OCI-M1 (cell line): ENCODE data around the gene SERP2.
"Not testable (repeated sequence)": the region's sequence is repeated elsewhere in the genome, so short reads cannot be mapped to it uniquely, and the experiment has no call there.

ENCODE experiments used
- DNase-seq: peaks from one replicate; lab custom pipeline; 2025; lab: John Stamatoyannopoulos, UW

The SERP2 gene

DNA sequence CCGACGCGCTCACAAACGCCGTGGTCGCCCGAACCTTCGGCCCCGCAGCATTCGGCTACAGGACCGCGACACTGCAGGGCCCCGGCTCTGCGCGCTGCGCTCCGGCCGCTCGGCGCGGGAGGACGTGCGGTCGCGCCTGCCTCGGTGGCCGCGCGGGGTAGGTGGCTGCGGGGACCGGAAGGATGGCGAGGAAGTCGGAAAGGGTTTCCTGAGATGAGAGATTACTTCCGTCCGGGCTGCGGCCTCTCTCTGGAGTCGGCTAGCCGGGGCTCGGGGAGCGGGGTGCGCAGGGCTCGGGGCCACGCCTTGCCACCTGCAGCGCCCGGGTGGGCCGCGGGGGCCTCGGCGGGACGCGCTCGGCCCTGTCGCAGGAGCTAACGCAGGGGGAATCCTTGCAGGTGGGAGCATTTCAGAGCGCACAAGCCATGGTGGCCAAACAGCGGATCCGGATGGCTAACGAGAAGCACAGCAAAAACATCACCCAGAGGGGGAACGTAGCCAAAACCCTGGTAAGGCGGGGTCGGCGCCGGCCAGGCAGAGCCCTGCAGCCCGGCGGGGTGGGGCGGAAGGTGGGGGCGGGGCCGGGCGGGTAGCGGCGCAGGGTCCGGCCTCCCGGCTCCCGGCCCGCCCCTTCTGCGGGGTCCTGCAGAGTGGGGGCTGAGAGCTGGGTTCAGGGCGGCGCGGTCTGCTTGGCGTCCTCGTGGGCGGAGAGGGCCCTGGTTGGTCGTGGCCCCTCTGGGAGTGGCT, at the start of gene SERP2:
SERP2 (plus strand) TSS at position 224 of the 747 bp plus-strand sequence; CDS start at position 426, 202 bp downstream.
- DNase-seq = no peak

DNA sequence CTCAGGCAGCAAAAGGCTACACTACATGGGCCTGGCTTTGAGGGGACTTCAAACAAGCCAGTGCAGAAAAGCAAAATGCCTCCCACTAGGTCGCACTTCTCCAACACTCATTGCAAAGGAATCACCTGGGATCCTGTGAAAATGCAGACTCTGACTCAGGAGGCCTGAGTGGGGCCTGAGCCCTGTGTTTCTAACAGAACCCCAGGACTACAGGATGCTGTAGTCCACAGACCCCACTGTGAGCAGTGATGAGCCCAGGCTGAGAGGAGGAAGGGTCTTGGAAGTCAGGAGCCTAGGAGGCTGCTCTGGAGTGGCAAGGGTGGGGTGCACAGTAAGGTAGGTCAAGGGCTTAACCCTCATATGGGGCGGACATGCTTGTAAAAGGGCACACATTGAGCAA, 46.7 kb upstream of the SERP2 start:
- DNase-seq = no peak

DNA sequence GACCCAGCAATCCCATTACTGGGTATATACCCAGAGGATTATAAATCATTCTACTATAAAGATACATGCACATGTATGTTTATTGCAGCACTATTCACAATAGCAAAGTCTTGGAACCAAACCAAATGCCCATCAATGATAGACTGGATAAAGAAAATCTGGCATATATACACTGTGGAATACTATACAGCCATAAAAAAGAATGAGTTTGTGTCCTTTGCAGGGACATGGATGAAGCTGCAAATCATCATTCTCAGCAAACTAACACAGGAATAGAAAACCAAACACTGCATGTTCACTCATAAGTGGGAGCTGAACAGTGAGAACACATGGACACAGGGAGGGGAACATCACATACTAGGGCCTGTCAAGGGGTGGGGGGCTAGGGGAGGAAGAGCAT, 44.6 kb upstream of the SERP2 start:
- not testable (repeated sequence) for DNase-seq

DNA sequence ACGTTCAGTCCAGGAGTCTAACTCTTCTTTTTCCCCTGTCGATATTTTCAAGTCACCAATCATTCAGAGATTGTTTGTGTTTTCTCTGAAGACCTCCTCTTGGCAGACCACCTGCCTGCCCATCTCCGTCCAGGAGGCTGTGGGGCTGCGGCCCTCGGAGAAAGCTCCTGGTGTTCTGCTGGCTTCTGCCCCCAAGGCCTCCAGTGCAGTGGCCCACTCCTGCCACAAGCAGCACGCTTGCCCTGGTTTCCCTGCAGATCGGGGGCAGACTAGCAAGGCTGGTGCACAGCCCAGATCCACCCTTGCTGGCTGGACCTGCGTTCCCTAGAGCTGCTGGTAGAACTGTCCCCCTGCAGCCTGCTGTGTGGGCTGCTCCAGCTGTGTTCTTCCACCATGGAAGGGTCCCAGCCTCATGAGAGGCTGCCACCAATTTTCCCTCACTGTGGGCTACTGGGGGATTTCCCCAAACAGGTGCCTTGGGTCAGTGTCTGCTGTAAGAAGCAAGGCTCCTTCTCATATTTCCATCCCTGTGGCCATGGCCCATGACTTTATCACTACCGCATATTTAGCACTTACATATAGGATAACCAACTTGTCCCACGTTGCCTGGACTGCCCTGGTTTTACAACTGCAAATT, 43.6 kb upstream of the SERP2 start:
- no peak for DNase-seq

DNA sequence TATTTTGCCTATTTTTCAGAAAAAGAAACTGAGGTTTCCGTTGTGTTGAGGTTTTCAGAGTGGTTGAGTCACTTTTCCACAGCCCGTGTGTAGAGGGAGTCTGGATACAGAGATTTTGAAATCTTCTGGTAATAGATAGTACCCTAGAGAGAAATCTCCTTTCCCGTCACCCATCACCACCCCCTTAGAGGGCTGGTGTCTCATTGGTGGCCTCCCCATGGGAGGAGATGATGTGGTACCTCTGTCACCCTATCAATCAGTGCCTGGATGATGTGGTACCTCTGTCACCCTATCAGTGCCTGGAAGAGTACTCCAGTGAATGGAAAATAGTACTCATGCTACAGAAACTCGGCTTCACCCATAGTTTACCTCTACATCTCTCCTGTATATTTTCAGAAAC, 42.2 kb upstream of the SERP2 start:
- DNase-seq = peak; percentile 44

DNA sequence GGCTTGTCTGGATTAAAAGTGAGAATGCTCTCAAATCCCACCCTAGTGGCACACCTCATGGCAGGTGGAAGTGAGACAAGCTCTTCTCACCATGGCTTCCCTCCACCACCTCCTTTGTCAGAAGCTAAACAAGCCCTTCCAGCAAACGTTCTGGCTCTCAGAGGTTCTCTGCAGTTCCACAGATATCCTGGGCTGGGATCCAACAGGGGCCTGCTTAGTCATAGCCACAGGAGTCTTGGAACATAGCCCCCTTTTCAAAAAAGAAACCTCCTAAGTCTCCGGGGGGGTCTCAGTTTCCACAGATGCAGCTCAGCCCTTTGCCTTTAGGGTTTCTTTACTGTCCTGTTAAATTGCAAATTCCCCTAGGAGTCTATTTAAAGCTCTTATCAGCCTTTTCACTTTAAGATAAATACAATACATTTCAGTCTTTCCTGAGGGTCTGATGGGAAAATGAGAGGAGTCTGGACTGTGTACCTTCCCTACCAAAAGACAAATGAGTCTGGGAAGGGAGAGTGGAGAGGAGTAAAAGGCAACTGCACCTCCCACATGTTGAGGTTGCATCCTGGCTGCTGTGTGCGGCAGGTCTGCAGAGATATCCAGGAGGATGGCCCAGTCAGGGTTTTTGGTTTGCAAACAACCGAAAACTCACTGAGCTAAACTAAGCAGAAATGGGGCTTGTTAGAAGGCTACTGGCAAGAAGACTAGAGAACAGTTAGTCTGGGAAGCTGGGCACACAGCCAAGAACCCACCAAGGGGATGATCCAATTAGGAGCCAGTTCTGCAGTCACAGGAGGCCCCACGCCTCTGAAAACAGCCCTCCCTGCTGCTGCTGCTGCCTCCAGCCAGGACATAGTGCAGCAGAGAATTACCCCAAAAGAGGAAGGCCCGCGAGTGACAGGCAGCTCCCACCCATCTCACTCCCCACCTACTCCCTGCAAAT, 41.4 kb upstream of the SERP2 start:
- DNase-seq = peak; percentile 74

DNA sequence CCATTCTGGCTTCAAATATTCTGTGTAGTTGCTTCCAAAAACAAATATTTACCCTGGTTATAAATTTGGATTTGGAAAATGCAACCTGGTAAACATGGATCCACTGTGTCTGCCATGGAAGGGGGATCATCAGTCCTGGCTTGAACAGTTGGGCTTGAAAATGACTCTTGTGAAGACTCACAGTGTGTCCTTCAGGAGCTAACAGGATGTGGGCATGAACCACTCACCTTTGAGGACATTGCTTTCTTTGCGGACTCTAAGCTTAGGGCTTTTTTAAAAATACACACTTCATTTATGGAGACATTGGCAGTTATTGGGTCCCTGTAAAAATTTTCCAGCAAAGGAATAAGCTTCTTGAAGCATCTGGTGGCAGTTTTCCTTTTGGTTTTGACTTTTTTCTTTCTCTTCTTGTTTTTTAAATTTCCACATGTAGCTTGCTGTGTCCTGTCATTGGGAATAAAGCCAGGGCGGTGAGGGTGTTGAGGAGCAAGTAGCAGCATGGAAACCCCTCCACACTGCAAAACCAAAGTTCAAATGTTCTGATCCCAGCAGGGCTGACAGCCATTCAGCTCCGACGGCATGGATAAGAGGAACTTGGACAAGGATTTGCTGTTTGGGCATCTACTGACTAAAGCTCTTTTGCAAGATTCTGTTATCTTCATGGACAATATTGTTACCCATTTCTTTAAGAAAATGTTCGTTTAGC, 39.5 kb upstream of the SERP2 start:
- no peak for DNase-seq

DNA sequence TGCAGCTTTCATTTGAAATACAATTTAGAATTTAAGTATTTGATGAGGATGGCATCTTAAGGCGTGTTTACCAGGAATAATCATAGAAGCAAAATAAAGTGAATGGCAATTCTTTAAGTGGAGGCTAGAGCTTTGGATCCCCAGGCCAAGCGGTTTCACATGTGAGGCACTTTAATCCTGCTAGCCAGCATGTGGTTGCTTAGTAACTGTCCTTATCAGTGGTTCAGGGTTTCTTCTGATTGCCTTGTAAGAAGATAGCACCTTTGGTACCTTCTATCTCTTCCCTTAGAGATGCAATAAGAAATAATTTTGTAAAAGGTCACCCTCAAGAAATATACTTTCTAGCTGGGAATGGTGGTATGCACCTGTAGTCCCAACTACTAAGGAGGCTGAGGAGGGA, 38.9 kb upstream of the SERP2 start:
- DNase-seq = peak; percentile 71

DNA sequence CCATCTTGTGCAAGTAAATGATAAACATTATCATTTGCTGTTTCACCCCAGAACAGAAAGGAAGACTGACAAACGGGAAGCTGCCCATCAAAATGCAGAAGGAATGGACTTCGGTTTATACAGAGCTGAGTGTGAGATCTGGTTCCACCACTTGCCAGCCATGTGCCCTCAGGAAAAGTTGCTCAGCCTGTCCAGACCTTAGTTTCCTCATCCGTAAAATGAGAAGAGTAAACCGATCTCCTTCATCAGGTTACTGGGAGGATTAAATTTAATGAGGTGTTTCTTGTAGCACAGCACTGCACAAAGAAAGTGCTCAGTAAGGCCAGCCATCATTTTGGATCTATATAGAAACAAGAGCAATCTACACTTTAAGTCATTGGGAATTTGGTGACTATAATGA, 36.7 kb upstream of the SERP2 start:
- DNase-seq = peak; percentile 15

DNA sequence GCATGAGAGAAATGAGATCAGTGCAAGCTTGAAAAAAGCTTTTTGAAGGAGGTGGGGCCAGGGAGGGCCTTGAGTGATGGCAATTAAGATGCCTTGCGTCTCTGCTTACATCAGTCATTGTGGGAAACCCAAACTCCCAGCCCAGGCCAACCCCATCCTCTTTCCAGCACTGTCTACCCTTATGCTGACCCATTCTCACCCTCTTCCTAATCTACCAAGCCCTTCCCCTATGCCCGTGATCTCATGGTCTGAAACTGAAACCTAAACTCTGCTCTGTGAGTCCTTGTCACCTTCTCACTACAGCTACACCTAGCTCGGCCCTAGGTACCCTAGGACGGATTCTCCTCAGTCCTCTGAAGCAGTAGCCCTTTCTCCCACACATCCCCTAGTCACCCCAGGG, 36.0 kb upstream of the SERP2 start:
- DNase-seq = no peak

DNA sequence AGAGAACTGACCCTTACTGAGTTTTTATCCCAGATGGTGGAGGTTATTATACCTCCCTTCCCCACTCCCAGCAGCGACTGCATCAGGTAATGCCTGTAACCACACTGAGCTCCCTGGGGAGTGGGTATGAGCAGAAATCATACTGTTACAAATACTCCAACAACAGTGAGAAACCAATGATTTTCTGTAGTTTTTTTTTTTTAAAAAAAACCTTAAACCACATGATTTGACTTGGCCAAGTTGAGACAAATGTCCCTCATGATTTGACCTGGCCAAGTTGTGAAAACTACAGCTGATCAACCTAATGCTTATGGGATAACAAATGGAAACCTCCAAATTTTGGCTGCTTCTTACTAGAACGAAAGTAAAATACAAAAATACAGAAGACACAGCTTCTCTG, 33.1 kb upstream of the SERP2 start:
- DNase-seq = no peak

DNA sequence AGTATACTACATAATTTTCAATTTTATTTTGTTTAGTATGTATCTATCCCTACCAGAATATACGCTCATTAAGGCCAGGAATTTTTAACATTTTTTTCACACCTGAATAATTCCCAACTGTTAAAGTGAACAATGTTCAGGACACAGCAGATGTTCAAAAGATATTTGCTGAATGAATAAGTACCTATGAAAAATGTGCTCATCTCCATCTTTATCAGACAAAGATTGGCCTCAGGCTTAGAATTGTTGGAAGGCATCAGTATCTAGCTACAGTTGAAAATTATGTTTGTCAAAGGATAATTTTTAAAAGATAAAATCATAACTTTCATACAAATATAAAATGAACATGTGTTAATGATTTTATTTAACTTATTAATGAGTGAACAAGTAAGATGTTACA, 30.9 kb upstream of the SERP2 start:
- DNase-seq = no peak

DNA sequence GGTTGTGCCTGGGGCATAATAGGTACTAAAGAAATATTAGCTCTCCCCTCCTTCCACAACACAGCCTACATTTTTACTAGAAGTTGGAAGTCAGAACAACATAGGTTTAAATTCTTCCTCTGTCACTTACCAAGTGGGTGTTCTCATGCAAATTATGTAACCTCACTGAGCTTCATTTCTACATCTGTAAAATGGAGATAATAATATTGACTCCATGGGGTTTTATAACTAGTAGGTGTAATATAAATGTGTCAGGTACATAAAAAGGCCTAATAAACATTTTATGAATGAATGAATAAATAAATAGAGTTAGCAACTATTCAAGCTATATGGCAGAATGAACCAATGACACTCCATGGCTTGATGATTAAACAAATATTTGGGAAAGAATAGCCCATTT, 27.1 kb upstream of the SERP2 start:
- no peak for DNase-seq

DNA sequence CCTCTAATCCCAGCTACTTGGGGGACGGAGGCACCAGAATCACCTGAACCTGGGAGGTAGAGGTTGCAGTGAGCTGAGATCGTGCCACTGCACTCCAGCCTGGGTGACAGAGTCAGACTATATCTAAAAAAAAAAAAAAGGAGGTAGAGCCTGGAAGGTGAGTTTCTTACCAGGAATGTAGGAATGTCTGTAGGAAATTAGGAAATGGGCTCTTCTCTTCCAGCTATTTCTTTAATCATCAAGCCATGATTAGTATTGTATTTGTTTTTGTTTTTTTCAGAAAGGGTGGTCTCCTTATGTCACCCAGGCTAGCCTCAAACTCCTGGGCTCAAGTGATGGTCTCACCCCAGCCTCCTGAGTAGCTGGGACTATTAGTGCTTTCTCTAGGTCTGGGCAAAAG, 26.3 kb upstream of the SERP2 start:
- DNase-seq = no peak

DNA sequence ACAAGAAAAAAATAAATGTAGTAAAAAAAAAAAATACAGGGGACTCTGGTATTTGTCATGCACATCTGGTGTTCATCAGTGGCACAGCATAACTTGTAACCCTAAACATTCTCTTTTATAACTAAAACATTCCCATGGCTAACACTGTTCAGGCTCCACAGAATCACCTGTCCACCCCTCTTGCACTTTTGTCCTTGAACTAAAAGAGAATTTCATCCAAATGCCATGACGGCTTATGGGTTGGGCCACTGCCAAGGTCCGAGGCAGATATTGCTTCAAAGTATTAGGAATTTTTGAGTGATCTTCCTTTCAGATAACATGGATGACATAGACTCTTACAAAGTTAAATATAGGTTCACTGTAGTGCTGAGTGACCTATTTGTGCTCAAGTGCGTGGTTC, 25.7 kb upstream of the SERP2 start:
- no peak for DNase-seq

DNA sequence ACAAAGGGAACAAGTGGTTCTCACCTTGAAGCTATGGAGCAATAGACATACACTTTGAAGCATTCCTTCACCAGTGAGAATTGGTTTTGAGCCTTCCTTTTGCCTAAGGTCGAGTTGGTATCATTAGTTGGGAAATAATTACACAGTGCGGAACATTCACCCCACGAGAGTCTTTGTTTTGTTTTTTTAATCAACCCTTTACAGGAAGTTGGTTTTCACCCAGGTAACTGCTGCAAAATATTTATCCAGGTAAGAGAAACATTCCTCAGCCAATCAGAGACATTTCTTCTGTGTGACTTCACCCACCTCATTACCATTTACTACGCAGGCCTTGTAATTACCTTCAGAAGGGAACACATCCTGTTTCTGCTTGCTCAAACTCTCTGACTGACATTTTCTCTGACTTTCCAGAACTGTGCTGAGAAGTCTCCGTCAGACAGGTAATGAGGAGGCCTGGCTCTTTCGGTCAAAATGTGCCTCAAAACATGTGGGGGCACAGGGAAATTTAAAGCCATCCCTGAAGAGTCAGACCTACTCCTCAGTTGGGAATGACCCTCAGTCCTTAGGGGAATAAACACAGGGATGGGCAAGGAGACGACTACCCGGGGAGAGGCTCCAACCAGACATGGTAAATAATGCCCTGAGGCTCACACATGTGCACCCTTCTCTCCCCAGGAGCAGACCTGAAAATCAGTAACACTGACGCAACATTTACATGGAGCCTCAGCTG, 22.7 kb upstream of the SERP2 start:
- DNase-seq = no peak

DNA sequence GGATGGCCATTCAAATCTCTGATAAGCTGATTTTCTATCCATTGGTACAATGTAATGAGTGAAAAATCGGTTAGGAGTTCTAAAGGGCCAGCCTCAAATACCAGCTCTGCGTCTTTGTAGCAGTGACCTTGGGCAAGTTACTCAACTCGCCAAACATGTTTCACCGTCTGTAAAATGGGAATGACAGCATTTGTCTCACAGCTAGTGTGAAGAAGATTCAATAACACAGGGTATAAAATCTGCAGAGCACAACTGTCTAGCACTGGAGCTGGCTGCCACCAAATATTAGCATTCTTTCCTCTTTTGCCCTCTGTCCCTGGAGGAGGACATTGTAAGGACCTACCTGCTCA, 22.1 kb upstream of the SERP2 start:
- no peak for DNase-seq

DNA sequence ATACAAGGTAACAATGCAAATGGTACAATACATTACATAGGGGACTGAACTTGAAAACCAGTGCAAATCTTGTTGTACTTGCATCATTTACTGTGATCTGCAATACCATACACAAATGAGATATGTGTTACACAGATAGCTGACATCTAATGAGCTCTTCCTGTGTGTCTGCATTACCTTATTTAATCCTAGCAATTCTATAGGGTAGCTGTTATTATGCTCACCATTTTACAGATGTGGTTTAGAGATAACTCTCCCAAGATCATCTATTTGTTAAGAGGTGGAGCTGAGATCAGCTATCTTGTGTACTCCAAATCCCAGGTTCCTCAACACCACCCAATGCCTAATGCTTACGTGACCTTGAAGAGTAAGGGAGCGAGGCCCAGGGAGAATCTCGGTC, 21.4 kb upstream of the SERP2 start:
- DNase-seq = peak; percentile 40

DNA sequence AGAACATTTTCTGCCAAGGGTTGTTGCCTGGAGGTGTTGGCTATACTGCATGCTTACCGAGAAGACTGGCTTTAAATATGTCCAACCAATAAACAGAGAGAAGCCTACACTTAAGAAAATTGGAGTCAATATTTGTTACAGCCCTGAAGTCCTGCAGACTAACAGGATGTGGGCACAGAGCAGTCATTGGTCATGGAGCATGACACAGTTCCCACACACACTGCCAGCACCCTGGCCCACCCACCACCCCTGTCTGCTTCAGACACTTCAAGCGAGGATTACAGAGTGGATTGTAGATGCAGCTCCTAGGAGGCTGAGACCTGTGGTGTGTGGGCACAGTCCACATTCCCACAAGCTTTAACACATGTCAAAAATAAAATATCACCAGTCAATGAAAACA, 21.0 kb upstream of the SERP2 start:
- DNase-seq = no peak

DNA sequence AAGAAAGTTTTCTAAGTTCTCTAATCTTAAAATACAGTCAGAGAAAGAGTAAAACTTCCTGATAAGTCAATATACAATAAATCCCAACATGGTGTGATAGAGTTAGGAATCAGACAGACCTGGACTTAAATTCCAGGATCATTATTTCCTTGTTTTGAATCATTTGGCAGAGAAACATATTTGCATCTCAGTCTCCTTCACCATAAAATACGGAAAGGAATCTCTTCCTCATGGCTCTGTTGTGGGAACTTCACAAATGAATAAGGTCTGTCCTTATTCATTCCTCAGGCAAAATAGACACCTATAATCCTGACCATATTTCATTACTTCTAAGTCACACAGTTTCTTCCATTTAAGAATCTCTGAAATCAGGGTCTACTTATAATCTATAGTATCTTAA, 19.3 kb upstream of the SERP2 start:
- no peak for DNase-seq

DNA sequence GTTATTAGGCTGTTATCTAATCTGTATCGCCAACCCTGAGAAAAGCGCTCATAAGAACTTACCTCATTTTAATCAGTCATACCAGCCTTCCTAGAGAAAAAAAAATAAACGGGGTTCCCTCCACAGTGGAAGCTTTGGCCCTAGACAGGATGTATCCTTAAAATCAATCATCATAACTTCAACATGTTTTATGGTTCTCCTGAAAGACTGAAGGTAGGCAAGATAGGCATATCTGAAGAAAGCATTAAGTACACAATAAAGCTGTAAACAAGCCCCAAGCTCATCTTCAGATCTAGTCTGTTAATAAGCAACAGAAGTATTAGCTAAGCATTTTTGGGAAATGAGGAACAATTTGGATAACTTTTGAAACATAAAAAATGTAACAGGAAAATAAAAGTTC, 18.7 kb upstream of the SERP2 start:
- DNase-seq = no peak

DNA sequence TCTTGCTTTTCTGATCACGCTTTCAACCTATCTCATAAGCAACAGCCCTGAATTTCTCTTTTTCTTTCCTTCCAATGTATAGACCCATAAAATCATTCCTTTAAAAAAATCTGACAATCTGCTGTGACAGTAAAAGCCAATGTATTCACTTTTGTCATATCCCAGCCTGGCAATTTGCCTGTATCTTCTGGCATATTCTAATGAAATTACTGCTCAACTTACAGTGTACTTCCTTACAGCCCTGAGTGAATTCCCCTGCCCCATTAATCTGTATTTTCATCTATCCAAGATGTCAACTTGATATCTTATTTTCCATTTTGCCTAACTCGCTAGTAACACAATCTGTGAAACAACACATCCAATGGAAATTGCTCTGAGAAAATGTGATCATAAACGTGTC, 18.0 kb upstream of the SERP2 start:
- DNase-seq = no peak
